Cerebellar cortex (tissue), 1 donor: ENCODE data around the gene RFESD.

ENCODE experiments used
- DNase-seq: peaks from one replicate; pipeline ENCODE4 v3.0.0-alpha.2; 2015; ENCODE audit warnings: low spot score

Gene RFESD

GRCh38 chr5:95646569-95647431 lies at the start of gene RFESD:
TSS of gene RFESD (plus strand) at chr5:95646777. CDS start at chr5:95652272, 5,495 bp downstream.
- DNase-seq, result peak; percentile 89

- no peak for DNase-seq
Measured at GRCh38 chr5:95599252-95599651, 47.3 kb upstream of the RFESD start.

GRCh38 chr5:95600557-95600956 lies 46.0 kb upstream of the RFESD start:
- no peak for DNase-seq

- no peak for DNase-seq
Measured at GRCh38 chr5:95605786-95606185, 40.8 kb upstream of the RFESD start.

- DNase-seq, result no peak
Measured at GRCh38 chr5:95606419-95606818, 40.2 kb upstream of the RFESD start.

GRCh38 chr5:95609711-95610110 lies 36.9 kb upstream of the RFESD start:
- peak; percentile 17 for DNase-seq

GRCh38 chr5:95610546-95610945 lies 36.0 kb upstream of the RFESD start:
- DNase-seq, result no peak

GRCh38 chr5:95611396-95611795 lies 35.2 kb upstream of the RFESD start:
- no peak for DNase-seq

- no peak for DNase-seq
Measured at GRCh38 chr5:95613514-95613913, 33.1 kb upstream of the RFESD start.

GRCh38 chr5:95615164-95615467 lies 31.5 kb upstream of the RFESD start:
- DNase-seq, result no peak

- DNase-seq, result no peak
Measured at GRCh38 chr5:95617057-95617456, 29.5 kb upstream of the RFESD start.

- no peak for DNase-seq
Measured at GRCh38 chr5:95619096-95619495, 27.5 kb upstream of the RFESD start.

- peak; percentile 1 for DNase-seq
Measured at GRCh38 chr5:95619514-95620029, 27.0 kb upstream of the RFESD start.

GRCh38 chr5:95620030-95620869 lies 26.3 kb upstream of the RFESD start, which contains the start of gene GPR150:
TSS of gene GPR150 (plus strand) at chr5:95620087. CDS start at chr5:95620276, 189 bp downstream.
- peak; percentile 22 for DNase-seq

GRCh38 chr5:95620870-95621838 lies 25.4 kb upstream of the RFESD start:
- no peak for DNase-seq

- DNase-seq, result peak; percentile 31
Measured at GRCh38 chr5:95621839-95622629, 24.5 kb upstream of the RFESD start.

GRCh38 chr5:95623706-95624105 lies 22.9 kb upstream of the RFESD start:
- DNase-seq, result no peak

- no peak for DNase-seq
Measured at GRCh38 chr5:95624368-95624767, 22.2 kb upstream of the RFESD start.

GRCh38 chr5:95626701-95627100 lies 19.9 kb upstream of the RFESD start:
- no peak for DNase-seq

GRCh38 chr5:95627971-95628810 lies 18.4 kb upstream of the RFESD start:
- no peak for DNase-seq
